ENCODE results near the gene CAMKMT.

- TF ChIP-seq POLR2A (IDR thresholded peaks at IDR 0.05) (no peak), POLR2AphosphoS5 (IDR thresholded peaks at IDR 0.05) (no peak)
- TF ChIP-seq, protein P1, sequence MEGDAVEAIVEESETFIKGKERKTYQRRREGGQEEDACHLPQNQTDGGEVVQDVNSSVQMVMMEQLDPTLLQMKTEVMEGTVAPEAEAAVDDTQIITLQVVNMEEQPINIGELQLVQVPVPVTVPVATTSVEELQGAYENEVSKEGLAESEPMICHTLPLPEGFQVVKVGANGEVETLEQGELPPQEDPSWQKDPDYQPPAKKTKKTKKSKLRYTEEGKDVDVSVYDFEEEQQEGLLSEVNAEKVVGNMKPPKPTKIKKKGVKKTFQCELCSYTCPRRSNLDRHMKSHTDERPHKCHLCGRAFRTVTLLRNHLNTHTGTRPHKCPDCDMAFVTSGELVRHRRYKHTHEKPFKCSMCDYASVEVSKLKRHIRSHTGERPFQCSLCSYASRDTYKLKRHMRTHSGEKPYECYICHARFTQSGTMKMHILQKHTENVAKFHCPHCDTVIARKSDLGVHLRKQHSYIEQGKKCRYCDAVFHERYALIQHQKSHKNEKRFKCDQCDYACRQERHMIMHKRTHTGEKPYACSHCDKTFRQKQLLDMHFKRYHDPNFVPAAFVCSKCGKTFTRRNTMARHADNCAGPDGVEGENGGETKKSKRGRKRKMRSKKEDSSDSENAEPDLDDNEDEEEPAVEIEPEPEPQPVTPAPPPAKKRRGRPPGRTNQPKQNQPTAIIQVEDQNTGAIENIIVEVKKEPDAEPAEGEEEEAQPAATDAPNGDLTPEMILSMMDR (IDR thresholded peaks at IDR 0.05): no peak
Observed at GRCh38 chr2:44462934-44463849, 101.4 kb downstream of the CAMKMT start.

Measured in transverse colon (tissue), 4 donors.